ENCODE data around the gene ACP3. TPM values are rescaled to one million over a fixed set of nuclear protein-coding genes. Genes with fewer than 3 reads are reported as not detected.

Gene ACP3
- total RNA-seq, 1 donor: 0.63 TPM

DNA sequence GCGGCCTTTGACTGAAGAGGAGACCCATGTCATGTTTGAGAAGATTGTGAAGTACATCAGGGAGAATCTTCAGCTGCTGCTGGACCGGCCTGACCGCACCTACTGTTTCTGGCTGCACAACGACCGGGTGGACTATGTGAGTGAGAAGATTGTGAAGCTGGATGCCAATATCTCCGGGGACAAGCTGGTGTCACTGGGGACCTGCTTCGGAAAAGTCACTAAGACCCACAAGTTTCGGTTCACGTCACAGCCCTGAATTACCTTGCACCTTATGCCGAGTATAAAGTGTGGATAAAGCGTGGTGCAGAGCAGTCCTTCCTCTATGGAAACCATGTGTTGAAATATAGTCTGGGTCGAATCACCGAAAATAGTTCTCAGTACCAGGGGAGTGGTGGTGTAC, 84.0 kb downstream of the ACP3 start:
- no peak overlapping the region for H3K4me3 ChIP-seq (ENCODE audit: low read depth, low read length)
- no peak for TF ChIP-seq CTCF (IDR thresholded peaks at IDR 0.05; ENCODE audit: insufficient read depth, low read length)
- no peak for DNase-seq (ENCODE audit: low read depth)

DNA sequence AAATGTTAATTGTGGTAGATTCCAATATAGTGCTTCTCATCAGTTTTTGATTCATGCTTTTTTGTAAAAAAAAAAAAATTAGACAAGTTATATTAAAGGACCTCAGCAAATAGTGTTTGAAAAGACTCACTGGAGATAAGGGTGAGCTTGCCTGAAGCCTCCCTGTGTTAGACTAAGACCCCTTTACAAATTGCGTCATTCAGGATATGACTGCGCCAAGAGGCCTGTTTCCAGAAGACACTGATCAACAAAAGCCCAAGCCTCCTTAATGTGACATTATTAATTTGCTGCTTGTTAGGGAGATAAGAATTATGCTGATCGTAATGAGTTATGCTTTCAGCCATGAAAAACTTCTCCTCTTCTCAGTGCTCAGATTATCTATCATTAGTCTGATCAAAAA, 87.1 kb downstream of the ACP3 start:
- no peak for DNase-seq (ENCODE audit: low read depth)
- no peak overlapping the region for H3K4me3 ChIP-seq (ENCODE audit: low read depth, low read length)
- no peak for TF ChIP-seq CTCF (IDR thresholded peaks at IDR 0.05; ENCODE audit: insufficient read depth, low read length)

DNA sequence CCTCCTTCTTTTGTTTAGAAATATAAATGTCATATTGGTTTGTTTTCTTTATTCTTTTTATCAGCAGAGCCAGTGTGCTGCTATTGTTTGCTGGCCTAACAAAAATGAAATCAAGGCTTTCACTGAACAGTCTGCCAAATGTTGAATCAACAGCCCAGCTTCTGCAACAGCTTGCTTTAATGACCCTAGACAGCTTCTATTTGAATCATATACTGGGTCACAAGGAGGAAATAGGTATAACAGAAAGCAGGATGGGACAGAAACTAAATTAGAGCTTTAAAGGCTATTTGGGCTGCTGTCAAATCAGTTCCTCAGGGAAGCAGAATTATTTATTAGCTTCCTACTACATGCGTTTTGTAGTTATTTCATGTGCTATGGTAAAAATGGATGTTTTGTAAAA, 88.0 kb downstream of the ACP3 start:
- peak; percentile 81 for DNase-seq (ENCODE audit: low read depth)
- H3K4me3 ChIP-seq (ENCODE audit: low read depth, low read length): no peak overlapping the region
- no peak for TF ChIP-seq CTCF (IDR thresholded peaks at IDR 0.05; ENCODE audit: insufficient read depth, low read length)

GRCh38 chr3:132405609-132406299, 88.5 kb downstream of the ACP3 start:
- TF ChIP-seq CTCF (IDR thresholded peaks at IDR 0.05; ENCODE audit: insufficient read depth, low read length): no peak
- H3K4me3 ChIP-seq (ENCODE audit: low read depth, low read length): no peak overlapping the region
- DNase-seq (ENCODE audit: low read depth): no peak

DNA sequence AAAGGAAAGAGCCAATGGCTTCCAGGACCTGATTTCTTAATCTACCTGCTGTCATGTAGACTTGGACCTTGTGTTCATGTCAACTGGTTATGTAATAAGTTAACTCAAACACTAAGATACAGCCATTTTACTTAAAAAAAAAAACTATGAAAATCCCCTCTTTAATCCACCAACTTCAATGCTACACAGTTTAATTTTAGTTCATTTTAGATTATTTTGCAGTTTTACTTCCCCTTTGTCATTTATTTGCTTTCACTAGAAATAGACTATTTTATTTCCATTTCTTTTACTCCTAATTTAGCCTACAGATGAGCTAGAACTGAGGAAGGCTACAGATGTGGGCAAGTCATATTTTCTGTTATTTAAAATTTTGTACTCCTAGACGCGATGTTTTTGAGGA, 89.4 kb downstream of the ACP3 start:
- TF ChIP-seq CTCF (IDR thresholded peaks at IDR 0.05; ENCODE audit: insufficient read depth, low read length): no peak
- no peak for DNase-seq (ENCODE audit: low read depth)

GRCh38 chr3:132407025-132407424, 89.8 kb downstream of the ACP3 start:
- no peak for TF ChIP-seq CTCF (IDR thresholded peaks at IDR 0.05; ENCODE audit: insufficient read depth, low read length)
- no peak for DNase-seq (ENCODE audit: low read depth)
- no peak overlapping the region for H3K4me3 ChIP-seq (ENCODE audit: low read depth, low read length)

More for the DNA sequence above, 89.4 kb downstream of the ACP3 start:
- no peak overlapping the region for H3K4me3 ChIP-seq (ENCODE audit: low read depth, low read length)

Other genes starting within 250 kb of the ACP3 start
- gene DNAJC13, start 100.1 kb downstream of the ACP3 start, total RNA-seq (ENCODE audit: low replicate concordance): 125 and 157 TPM in 2 replicates

Measured in fibroblast of the aortic adventitia (primary cell).